ENCODE results near the gene TSKS.

The TSKS gene

GRCh38 chr19:49713236-49713845 is 49.8 kb downstream of the TSKS start:
- no peak for DNase-seq

- DNase-seq: no peak
These were observed 50.7 kb downstream of the TSKS start for GRCh38 chr19:49712397-49712859.

DNA sequence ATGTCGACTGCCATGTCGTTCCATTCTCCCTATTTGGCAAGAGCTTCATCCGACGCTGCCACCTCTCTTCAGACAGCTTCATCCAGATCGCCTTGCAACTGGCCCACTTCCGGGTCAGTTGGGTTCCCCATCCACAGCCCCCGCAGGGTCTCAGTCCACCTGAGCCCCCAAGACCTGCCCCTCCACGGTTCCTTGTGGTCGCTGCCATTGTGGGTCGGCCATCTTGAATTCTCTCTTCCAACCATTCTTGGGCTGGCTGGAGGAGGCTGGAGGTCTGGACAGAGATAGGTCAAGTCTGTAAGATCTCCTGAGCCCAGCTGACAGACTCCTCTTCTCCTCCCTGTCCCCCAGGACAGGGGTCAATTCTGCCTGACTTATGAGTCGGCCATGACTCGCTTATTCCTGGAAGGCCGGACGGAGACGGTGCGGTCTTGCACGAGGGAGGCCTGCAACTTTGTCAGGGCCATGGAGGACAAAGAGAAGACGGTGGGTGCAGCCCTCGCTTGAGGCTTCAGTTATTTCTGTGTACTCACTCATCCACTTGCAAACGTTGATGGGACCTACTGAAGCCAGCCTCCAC is 52.6 kb downstream of the TSKS start:
- no peak for DNase-seq

GRCh38 chr19:49705919-49706318 is 57.2 kb downstream of the TSKS start:
- DNase-seq: no peak

GRCh38 chr19:49704888-49705642 is 58.0 kb downstream of the TSKS start:
- no peak for DNase-seq

DNA sequence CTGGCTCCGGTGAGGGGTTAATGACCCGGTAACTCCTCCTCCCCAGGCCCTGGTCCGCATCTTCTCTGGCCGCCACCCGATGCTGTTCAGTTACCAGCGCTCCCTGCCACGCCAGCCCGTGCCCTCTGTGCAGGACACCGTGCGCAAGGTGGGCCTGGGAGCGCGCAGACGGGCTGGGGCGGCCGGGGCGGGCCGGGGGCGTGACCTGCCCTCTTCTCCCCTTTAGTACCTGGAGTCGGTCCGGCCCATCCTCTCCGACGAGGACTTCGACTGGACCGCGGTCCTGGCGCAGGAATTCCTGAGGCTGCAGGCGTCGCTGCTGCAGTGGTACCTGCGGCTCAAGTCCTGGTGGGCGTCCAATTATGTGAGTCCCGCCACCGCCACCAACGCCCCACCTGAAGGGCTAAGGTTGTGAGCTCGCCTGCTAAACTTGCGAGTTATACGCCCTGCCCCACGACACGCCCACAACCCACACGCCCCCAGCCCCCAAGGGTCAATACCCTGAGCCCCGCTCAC is 61.8 kb downstream of the TSKS start:
- DNase-seq: no peak

- no peak for DNase-seq
These were observed 62.5 kb downstream of the TSKS start for GRCh38 chr19:49700563-49700962.

- no peak for DNase-seq
These were observed 63.7 kb downstream of the TSKS start for GRCh38 chr19:49699364-49699763.

GRCh38 chr19:49696865-49697264 is 66.2 kb downstream of the TSKS start:
- DNase-seq: no peak

- DNase-seq: no peak
These were observed 67.0 kb downstream of the TSKS start for GRCh38 chr19:49696115-49696514.

DNA sequence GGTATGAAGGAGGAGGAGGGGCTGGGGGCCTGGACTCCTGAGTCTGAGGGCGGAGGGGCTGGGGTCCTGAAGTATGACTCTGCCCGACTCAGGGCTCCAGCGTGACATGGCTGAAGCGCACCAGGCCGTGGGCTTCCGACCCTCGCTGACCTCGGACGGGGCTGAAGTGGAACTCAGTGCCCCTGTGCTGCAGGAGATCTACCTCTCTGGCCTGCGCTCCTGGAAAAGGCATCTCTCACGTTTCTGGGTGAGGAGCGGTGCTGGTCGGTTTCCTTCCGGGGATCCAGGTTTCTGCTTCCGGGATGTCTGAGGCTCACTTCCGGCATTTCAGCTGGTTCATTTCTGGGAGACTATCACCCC is 71.0 kb downstream of the TSKS start:
- DNase-seq: no peak

GRCh38 chr19:49691243-49692146 is 71.6 kb downstream of the TSKS start:
- DNase-seq: peak; percentile 83

GRCh38 chr19:49690656-49691242 is 72.4 kb downstream of the TSKS start, which contains the start of gene CPT1C:
TSS of gene CPT1C (plus strand) at chr19:49691116. CDS start at chr19:49692253, 1,137 bp downstream.
- DNase-seq: peak; percentile 97

DNA sequence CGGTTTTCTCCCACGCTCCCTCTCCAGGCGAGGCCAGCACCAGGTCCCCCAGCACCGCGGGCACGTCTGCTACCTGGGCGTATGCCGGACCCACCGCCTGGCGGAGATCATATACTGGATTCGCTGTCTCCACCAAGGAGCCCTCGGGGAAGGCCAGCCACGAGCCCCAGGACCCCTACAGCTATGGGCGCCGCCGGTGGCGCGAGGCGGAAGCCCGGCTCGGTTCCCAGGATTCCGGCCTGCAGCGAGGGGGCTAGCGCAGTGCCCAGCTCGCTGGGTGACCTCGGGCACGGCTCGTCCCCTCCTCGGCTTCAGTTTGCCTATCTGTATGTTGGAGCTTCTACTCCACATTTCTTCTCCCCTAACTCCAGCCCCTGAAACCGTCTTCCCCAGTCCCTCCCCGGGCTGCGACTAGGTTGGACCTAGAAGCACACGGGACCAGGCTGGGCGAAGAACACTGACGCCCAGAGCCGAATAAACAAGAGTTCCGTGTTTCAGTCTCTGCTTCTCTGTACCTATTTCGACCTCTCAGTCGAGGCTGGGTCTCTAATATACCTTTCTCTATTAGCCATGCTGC is 72.9 kb downstream of the TSKS start:
- peak; percentile 68 for DNase-seq

Data from NCI-H748 treated with DMSO at 0.1 percent for 48 hours (cell line).